Endodermal cell (in vitro differentiated cells): ENCODE data around the gene INPP4B. TPM values are rescaled to one million over a fixed set of nuclear protein-coding genes. Genes with fewer than 3 reads are reported as not detected.

Source experiments
- DNase-seq: peaks from one replicate; pipeline ENCODE4 v3.0.0-alpha.2; 2017
- H3K27ac ChIP-seq: 2 replicates; pipeline ENCODE4 v1.5.1; 2013; ENCODE audit warnings: mild to moderate bottlenecking, low read depth, low read length, moderate library complexity
- H3K27me3 ChIP-seq: 2 replicates; pipeline ENCODE4 v1.6.1; 2013; ENCODE audit warnings: mild to moderate bottlenecking, low read length, moderate library complexity; ENCODE audit not compliant: insufficient read depth, control insufficient read depth, poor library complexity, severe bottlenecking
- H3K36me3 ChIP-seq: 2 replicates; pipeline ENCODE4 v1.7.0; 2013; ENCODE audit warnings: mild to moderate bottlenecking, low read length, moderate library complexity; ENCODE audit not compliant: control insufficient read depth, insufficient read depth
- H3K4me1 ChIP-seq: one replicate; pipeline ENCODE4 v1.7.0; 2013; ENCODE audit warnings: low read length; ENCODE audit not compliant: control insufficient read depth, insufficient read depth
- H3K4me3 ChIP-seq: 2 replicates; pipeline ENCODE4 v1.5.1; 2013; ENCODE audit warnings: mild to moderate bottlenecking, low read length, moderate library complexity
- H3K9ac ChIP-seq: 2 replicates; pipeline ENCODE4 v1.6.1; 2013; ENCODE audit warnings: mild to moderate bottlenecking, low read length, moderate library complexity; ENCODE audit not compliant: poor library complexity, severe bottlenecking; ENCODE audit errors: extremely low read depth
- H3K9me3 ChIP-seq: 2 replicates; pipeline ENCODE4 v1.6.1; 2013; ENCODE audit warnings: mild to moderate bottlenecking, low read length, moderate library complexity; ENCODE audit not compliant: control insufficient read depth
- H3K27ac Mint-ChIP-seq: 2 replicates; pipeline ENCODE4 v1.8.0; 2020; ENCODE audit warnings: mixed read lengths
- H3K27me3 Mint-ChIP-seq: 2 replicates; pipeline ENCODE4 v1.8.0; 2021; ENCODE audit warnings: mild to moderate bottlenecking, mixed read lengths; ENCODE audit not compliant: insufficient read depth
- H3K36me3 Mint-ChIP-seq: 2 replicates; pipeline ENCODE4 v1.8.0; 2020; ENCODE audit warnings: low read depth, mixed read lengths
- H3K4me1 Mint-ChIP-seq: 2 replicates; pipeline ENCODE4 v1.8.0; 2020; ENCODE audit warnings: mixed read lengths
- H3K4me3 Mint-ChIP-seq: 2 replicates; pipeline ENCODE4 v1.8.0; 2020; ENCODE audit warnings: mild to moderate bottlenecking, moderate library complexity, mixed read lengths
- H3K9me3 Mint-ChIP-seq: 2 replicates; pipeline ENCODE4 v1.8.0; 2020; ENCODE audit warnings: mild to moderate bottlenecking, mixed read lengths
- CTCF ChIP-seq: fragments of 200-600 bp; sonication (generic); conservative IDR thresholded peaks from 2 replicates; pipeline ENCODE4 v1.5.0; 2021; ENCODE audit warnings: antibody characterized with exemption, mild to moderate bottlenecking
- WGBS, 2 experiments: methylation state at CpG; one replicate each; pipeline versions ENCODE4 v1.1.5 to v1.1.7; 2013; ENCODE audit warnings: missing lambda C conversion rate in 2 of 2, mixed read lengths in 1 of 2; ENCODE audit not compliant: insufficient coverage in 1 of 2, insufficient read length in 1 of 2; 5-methylcytosine and 5-hydroxymethylcytosine counted together
- total RNA-seq, 2 donors: library from RNA; stranded (reverse); fragmentation: NEBNext Ultra II Directional in 1 of 2; extraction: Animal tissue kit (Norgen Biotek cat#: 25700) in 1 of 2; gene quantifications; 2 replicates in 1 of 2; 3 replicates in 1 of 2; pipeline ENCODE4 v1.2.1, GENCODE V29; 2021

Gene INPP4B
- total RNA-seq, 2 donors from 2014 or later, result 0.64 to 0.66 TPM

- Mint-ChIP-seq H3K4me3 (no peak overlapping the region), H3K4me1 (no peaks in the 10 kb centered on the region), H3K27ac (no peak overlapping the region), H3K27me3 (no peaks in the 10 kb centered on the region), H3K36me3 (no peaks in the 10 kb centered on the region), H3K9me3 (no peaks in the 10 kb centered on the region)
- no CpG with 5 or more reads among the region's 1 CpG for WGBS, 2 experiments
- Histone ChIP-seq H3K36me3 (no peaks in the 10 kb centered on the region), H3K27me3 (no peaks in the 10 kb centered on the region), H3K9me3 (no peaks in the 10 kb centered on the region), H3K4me1 (no peaks in the 10 kb centered on the region), H3K27ac (no peak overlapping the region), H3K4me3 (no peak overlapping the region), H3K9ac (no peak overlapping the region)
- TF ChIP-seq CTCF, result no peak
- DNase-seq, result no peak
Observed at GRCh38 chr4:142021181-142021580, 824.9 kb downstream of the INPP4B start.

GRCh38 chr4:142016031-142016430, 830.1 kb downstream of the INPP4B start:
- no peaks in the 10 kb centered on the region for H3K27me3 Mint-ChIP-seq
- no peaks in the 10 kb centered on the region for H3K4me1 Mint-ChIP-seq
- no peak overlapping the region for H3K27ac ChIP-seq
- no peaks in the 10 kb centered on the region for H3K27me3 ChIP-seq
- no peaks in the 10 kb centered on the region for H3K4me1 ChIP-seq
- no peak overlapping the region for H3K27ac Mint-ChIP-seq
- TF ChIP-seq CTCF, result no peak
- H3K4me3 ChIP-seq, result no peak overlapping the region
- no peaks in the 10 kb centered on the region for H3K36me3 Mint-ChIP-seq
- no peak for DNase-seq
- no peaks in the 10 kb centered on the region for H3K9me3 ChIP-seq
- no peaks in the 10 kb centered on the region for H3K36me3 ChIP-seq
- no peaks in the 10 kb centered on the region for H3K9me3 Mint-ChIP-seq
- H3K9ac ChIP-seq, result no peak overlapping the region
- H3K4me3 Mint-ChIP-seq, result no peak overlapping the region

- no peak for DNase-seq
- no peak for TF ChIP-seq CTCF
- Histone ChIP-seq H3K9ac (no peak overlapping the region), H3K4me1 (no peaks in the 10 kb centered on the region), H3K4me3 (no peak overlapping the region), H3K9me3 (peaks cover 4% of the 10 kb centered on the region), H3K27ac (no peak overlapping the region), H3K36me3 (no peaks in the 10 kb centered on the region), H3K27me3 (no peaks in the 10 kb centered on the region)
- H3K4me1 Mint-ChIP-seq, result no peaks in the 10 kb centered on the region
- 88% methylated on average over 2 of the region's 2 CpGs; no CpG with 5 or more reads in 1 of the 2 experiments for WGBS, 2 experiments
- H3K4me3 Mint-ChIP-seq, result no peak overlapping the region
- no peak overlapping the region for H3K27ac Mint-ChIP-seq
- H3K9me3 Mint-ChIP-seq, result peaks cover 10% of the 10 kb centered on the region
- H3K36me3 Mint-ChIP-seq, result no peaks in the 10 kb centered on the region
- no peaks in the 10 kb centered on the region for H3K27me3 Mint-ChIP-seq
Observed at GRCh38 chr4:142009751-142010150, 836.4 kb downstream of the INPP4B start.
